GM12878 (cell line): ENCODE results near the gene INHA. TPM values are rescaled to one million over a fixed set of nuclear protein-coding genes. Genes with fewer than 3 reads are reported as not detected.

ENCODE experiments used
- ATAC-seq: fragments of 200-7000 bp; cut with Tn5 transposase; 3 replicates; pipeline ENCODE4 v1.9.1; 2020; ENCODE audit warnings: mild to moderate bottlenecking, moderate library complexity
- BruUV-seq: library from RNA; stranded (reverse); fragments of 400-500 nt; replicated peaks from 2 replicates; lab custom pipeline; 2021; lab: Mats Ljungman, UMichigan
- CTCF ChIA-PET: fragments of 300-600 bp; sonication (Branson Sonifier 250); formaldehyde crosslinking; extraction: SDS; loops from one replicate; lab custom pipeline; 2021; ENCODE audit warnings: inconsistent platforms; lab: Yijun Ruan, JAX
- POLR2A ChIA-PET: fragments of 350-600 bp; formaldehyde crosslinking; extraction: SDS; loops from one replicate; lab custom pipeline; 2021; ENCODE audit warnings: inconsistent platforms; lab: Charles Lee
- RAD21 ChIA-PET: fragments of 300-600 bp; sonication (Branson Sonifier 250); formaldehyde crosslinking; loops from one replicate; lab custom pipeline; 2023; ENCODE audit warnings: antibody characterized with exemption; ENCODE audit not compliant: unreplicated experiment; lab: Charles Lee
- SMC1A ChIA-PET: fragments of 300-600 bp; sonication (Branson Sonifier 250); formaldehyde crosslinking; loops from one replicate; lab custom pipeline; 2023; ENCODE audit not compliant: unreplicated experiment, uncharacterized antibody; lab: Charles Lee
- DNase-seq: peaks from one replicate; pipeline ENCODE4 v3.0.0-alpha.2; 2011; ENCODE audit warnings: low read depth, low spot score
- FAIRE-seq: peaks from 3 replicates; lab custom pipeline; 2011; peaks lifted over from hg19 to GRCh38; lab: Jason Lieb, UNC
- H2AFZ ChIP-seq: 2 replicates; pipeline ENCODE4 v1.6.0; 2011; ENCODE audit warnings: low read depth, low read length, control low read depth; ENCODE audit not compliant: control insufficient read depth
- H3K27ac ChIP-seq: 2 replicates; pipeline ENCODE4 v1.5.1; 2011; ENCODE audit warnings: control low read depth; ENCODE audit not compliant: control insufficient read depth, insufficient read depth
- H3K27me3 ChIP-seq, 2 experiments: replicated peaks in 1 of 2; 2 replicates each; pipeline versions ENCODE4 v1.6.0 to v1.6.1; 2011; ENCODE audit warnings: low read length in 1 of 2; ENCODE audit not compliant: control insufficient read depth in 2 of 2, insufficient read depth in 2 of 2
- H3K36me3 ChIP-seq, 2 experiments: 2 replicates each; pipeline ENCODE4 v1.5.1; 2011; ENCODE audit warnings: low read length in 1 of 2; ENCODE audit not compliant: control insufficient read depth in 2 of 2, insufficient read depth in 2 of 2
- H3K4me1 ChIP-seq: 2 replicates; pipeline ENCODE4 v1.6.1; 2011; ENCODE audit warnings: mild to moderate bottlenecking, low read length, moderate library complexity, mixed read lengths; ENCODE audit not compliant: control insufficient read depth, insufficient read depth
- H3K4me2 ChIP-seq: 2 replicates; pipeline ENCODE4 v1.6.0; 2011; ENCODE audit warnings: control low read depth; ENCODE audit not compliant: control insufficient read depth, insufficient read depth
- H3K4me3 ChIP-seq: fragments of 200-600 bp; sonication (generic); 2 replicates; pipeline ENCODE4 v1.5.1; 2016
- H3K79me2 ChIP-seq: 2 replicates; pipeline ENCODE4 v1.6.0; 2011; ENCODE audit warnings: low read length; ENCODE audit not compliant: control insufficient read depth, insufficient read depth
- H3K9ac ChIP-seq: 2 replicates; pipeline ENCODE4 v1.8.0; 2011; ENCODE audit warnings: low read length, control low read depth, mixed read lengths; ENCODE audit not compliant: control insufficient read depth, insufficient read depth
- H3K9me3 ChIP-seq: replicated peaks from 3 replicates; pipeline ENCODE4 v1.5.1; 2011; ENCODE audit warnings: mild to moderate bottlenecking, low read length; ENCODE audit not compliant: control insufficient read depth, insufficient read depth
- H4K20me1 ChIP-seq: 2 replicates; pipeline ENCODE4 v1.6.0; 2011; ENCODE audit not compliant: control insufficient read depth, insufficient read depth
- HDAC2 ChIP-seq: fragments of 200-600 bp; sonication (generic); IDR thresholded peaks from 2 replicates; pipeline ENCODE4 v1.6.1; 2017
- HDAC6 ChIP-seq: fragments of 200-600 bp; sonication (generic); IDR thresholded peaks from one replicate; pipeline ENCODE4 v1.8.0; 2017; ENCODE audit warnings: antibody characterized with exemption; ENCODE audit not compliant: unreplicated experiment
- SMAD5 ChIP-seq: IDR thresholded peaks from 2 replicates; pipeline ENCODE4 v1.6.1; 2016; ENCODE audit warnings: antibody characterized with exemption, low read depth
- SREBF1 ChIP-seq: IDR thresholded peaks from 2 replicates; pipeline ENCODE4 v1.6.1; 2012; ENCODE audit warnings: mild to moderate bottlenecking, low read length
- SUPT20H ChIP-seq: IDR thresholded peaks from 2 replicates; pipeline ENCODE4 v1.6.1; 2011; ENCODE audit warnings: low read depth, mild to moderate bottlenecking, low read length, moderate library complexity, borderline replicate concordance; ENCODE audit not compliant: control insufficient read depth
- WGBS: methylation state at CpG from one replicate; pipeline ENCODE4 v1.1.6; 2016; ENCODE audit warnings: low lambda C conversion rate; ENCODE audit not compliant: insufficient replicate concordance, insufficient coverage; ENCODE audit errors: missing lambda C conversion rate; 5-methylcytosine and 5-hydroxymethylcytosine counted together
- in situ Hi-C: fragments of 300-500 bp; cut with MboI; formaldehyde crosslinking; loops from 9 replicates; pipeline ENCODE4 v1.14.3; 2018; ENCODE audit warnings: mixed read lengths
- intact Hi-C: fragments of 100-400 bp; cut with micrococcal nuclease; formaldehyde crosslinking; loops from one replicate; pipeline ENCODE4 v1.14.2; 2022; ENCODE audit not compliant: unreplicated experiment
- polyA plus RNA-seq, 11 experiments: library from polyadenylated mRNA; depleted of rRNA in 4 of 11; unstranded in 6 of 11; stranded (reverse) in 5 of 11; fragments of >200 nt; fragmentation: Nextera tagmentation in 4 of 11; fragmentation: Illumina TruSeq in 1 of 11; extraction: Ambion mirVana in 4 of 11; extraction: Trizol in 1 of 11; gene quantifications; 1 replicate in 1 of 11; 2 replicates in 10 of 11; pipeline versions ENCODE4 v1.2.1 to v1.2.3, GENCODE V29; 2011 to 2016; ENCODE audit warnings: inconsistent platforms in 2 of 11, missing spikeins in 2 of 11, low read depth in 1 of 11
- total RNA-seq, 4 experiments: library from RNA; depleted of rRNA in 3 of 4; stranded (reverse); fragments of >200 nt in 3 of 4; fragmentation: Illumina TruSeq in 1 of 4; extraction: Trizol in 1 of 4; gene quantifications; 2 replicates each; pipeline versions ENCODE4 v1.2.1 to v1.2.3, GENCODE V29; 2013 to 2021
- TF ChIP-seq, protein P1 (sequence below): IDR thresholded peaks from 2 replicates; pipeline ENCODE4 v1.6.1; 2012; ENCODE audit warnings: low read depth, low read length, improper control_type of control experiment

The INHA gene
- total and polyA plus RNA-seq, 10 of the 15 experiments (the other 5 are each of a cell fraction or from before 2014, with no cell fraction given), result not detected

DNA sequence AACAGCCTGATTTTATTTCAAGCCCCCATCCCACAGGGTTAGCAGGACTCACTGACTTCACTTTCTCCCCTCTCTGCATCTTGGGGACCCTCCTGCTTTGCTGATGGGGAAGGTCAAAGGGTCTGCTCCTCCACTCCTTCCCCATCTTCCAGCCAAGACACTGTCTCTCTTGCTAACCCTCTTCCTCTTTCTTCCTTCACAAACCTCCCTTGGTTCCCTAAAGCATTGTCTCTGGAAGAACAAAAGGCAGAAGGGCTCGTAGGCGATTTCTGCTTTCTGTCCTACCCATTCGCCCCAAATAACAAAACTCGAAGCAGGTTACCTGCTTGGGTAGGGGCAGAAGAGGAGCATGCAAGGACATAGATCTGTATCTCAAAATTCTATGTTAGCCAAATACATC lies 49.8 kb downstream of the INHA start:
- no peak for FAIRE-seq
- Histone ChIP-seq H3K79me2 (no peaks in the 10 kb centered on the region), H2AFZ (no peak overlapping the region), H3K27me3 (peaks cover 2 to 5% of the 10 kb centered on the region in 2 experiments)
- TF ChIP-seq, protein P1, sequence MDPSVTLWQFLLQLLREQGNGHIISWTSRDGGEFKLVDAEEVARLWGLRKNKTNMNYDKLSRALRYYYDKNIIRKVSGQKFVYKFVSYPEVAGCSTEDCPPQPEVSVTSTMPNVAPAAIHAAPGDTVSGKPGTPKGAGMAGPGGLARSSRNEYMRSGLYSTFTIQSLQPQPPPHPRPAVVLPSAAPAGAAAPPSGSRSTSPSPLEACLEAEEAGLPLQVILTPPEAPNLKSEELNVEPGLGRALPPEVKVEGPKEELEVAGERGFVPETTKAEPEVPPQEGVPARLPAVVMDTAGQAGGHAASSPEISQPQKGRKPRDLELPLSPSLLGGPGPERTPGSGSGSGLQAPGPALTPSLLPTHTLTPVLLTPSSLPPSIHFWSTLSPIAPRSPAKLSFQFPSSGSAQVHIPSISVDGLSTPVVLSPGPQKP, result no peak
- no peak for TF ChIP-seq HDAC2
- TF ChIP-seq, all 136 proteins: peak for 0
- Histone ChIP-seq H3K36me3 (no peaks in the 10 kb centered on the region), H4K20me1 (no peaks in the 10 kb centered on the region; the same call in 1 of the 2 replicates), H3K4me3 (no peak overlapping the region), H3K9me3 (no peaks in the 10 kb centered on the region; the same call in 2 of the 3 replicates), H3K4me1 (no peaks in the 10 kb centered on the region), H3K4me2 (no peak overlapping the region), H3K9ac (no peak overlapping the region), H3K27ac (no peak overlapping the region)
- CTCF ChIA-PET, result no interaction called here
- RAD21 ChIA-PET, result no interaction called here
- POLR2A ChIA-PET, result no interaction called here
- SMC1A ChIA-PET, result no interaction called here
- ATAC-seq (no peak), DNase-seq (no peak)
- WGBS, result 3% methylated on average over 4 of the region's 4 CpGs
- intact Hi-C loops, result no loop called here
- in situ Hi-C loops, result no loop called here
- BruUV-seq, result no TSS peak

DNA sequence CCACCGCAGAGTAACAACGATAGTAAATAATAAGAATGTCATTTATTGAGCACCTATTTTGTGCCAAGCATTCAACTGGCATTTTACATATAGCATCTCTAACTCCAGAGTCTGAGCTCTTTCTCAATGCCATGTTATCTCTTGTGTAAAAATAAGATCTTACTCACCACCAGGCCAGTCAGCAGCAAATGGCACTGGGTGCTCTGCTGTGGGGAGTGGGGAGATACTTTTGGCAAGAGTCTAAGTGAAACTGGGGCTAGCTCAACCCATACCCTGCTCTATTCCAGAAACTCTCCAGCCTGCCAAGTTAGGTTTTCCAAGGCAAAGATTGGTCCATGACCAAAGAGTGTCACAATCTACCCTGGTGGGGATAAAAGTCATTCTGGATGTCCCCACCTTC lies 50.4 kb downstream of the INHA start:
- Histone ChIP-seq H3K36me3 (no peaks in the 10 kb centered on the region), H3K27me3 (peaks cover 4 to 6% of the 10 kb centered on the region in 2 experiments), H3K4me3 (no peak overlapping the region), H2AFZ (no peak overlapping the region), H3K9ac (no peak overlapping the region), H3K4me1 (no peaks in the 10 kb centered on the region), H3K4me2 (no peak overlapping the region), H3K27ac (no peak overlapping the region), H4K20me1 (no peaks in the 10 kb centered on the region; the same call in 1 of the 2 replicates), H3K9me3 (no peaks in the 10 kb centered on the region; the same call in 2 of the 3 replicates), H3K79me2 (no peaks in the 10 kb centered on the region)
- intact Hi-C loops (no loop called here), in situ Hi-C loops (no loop called here)
- TF ChIP-seq SMAD5, result no peak
- no peak for TF ChIP-seq SUPT20H
- TF ChIP-seq HDAC6, result no peak
- TF ChIP-seq SREBF1, result no peak
- WGBS, result 62% methylated on average over 2 of the region's 2 CpGs
- POLR2A ChIA-PET, result no interaction called here
- CTCF ChIA-PET, result no interaction called here
- BruUV-seq, result no TSS peak
- SMC1A ChIA-PET, result no interaction called here
- FAIRE-seq (no peak), ATAC-seq (no peak), DNase-seq (no peak)
- RAD21 ChIA-PET, result no interaction called here
